HFF-Myc (cell line): ENCODE results near the gene LUC7L3.

ENCODE experiments used
- DNase-seq: peaks from one replicate; pipeline ENCODE4 v3.0.0-alpha.2; 2011; ENCODE audit warnings: low read depth; ENCODE audit errors: extremely low read depth
- H3K4me3 ChIP-seq: replicated peaks from 2 replicates; pipeline ENCODE4 v1.5.1; 2011; ENCODE audit warnings: low read depth, mild to moderate bottlenecking, control low read depth, low read length
- TF ChIP-seq, protein P1 (sequence below): IDR thresholded peaks from 2 replicates; pipeline ENCODE4 v1.5.1; 2012; ENCODE audit warnings: mild to moderate bottlenecking, low read depth, low read length, control low read depth; ENCODE audit errors: missing control alignments

LUC7L3 gene

DNA sequence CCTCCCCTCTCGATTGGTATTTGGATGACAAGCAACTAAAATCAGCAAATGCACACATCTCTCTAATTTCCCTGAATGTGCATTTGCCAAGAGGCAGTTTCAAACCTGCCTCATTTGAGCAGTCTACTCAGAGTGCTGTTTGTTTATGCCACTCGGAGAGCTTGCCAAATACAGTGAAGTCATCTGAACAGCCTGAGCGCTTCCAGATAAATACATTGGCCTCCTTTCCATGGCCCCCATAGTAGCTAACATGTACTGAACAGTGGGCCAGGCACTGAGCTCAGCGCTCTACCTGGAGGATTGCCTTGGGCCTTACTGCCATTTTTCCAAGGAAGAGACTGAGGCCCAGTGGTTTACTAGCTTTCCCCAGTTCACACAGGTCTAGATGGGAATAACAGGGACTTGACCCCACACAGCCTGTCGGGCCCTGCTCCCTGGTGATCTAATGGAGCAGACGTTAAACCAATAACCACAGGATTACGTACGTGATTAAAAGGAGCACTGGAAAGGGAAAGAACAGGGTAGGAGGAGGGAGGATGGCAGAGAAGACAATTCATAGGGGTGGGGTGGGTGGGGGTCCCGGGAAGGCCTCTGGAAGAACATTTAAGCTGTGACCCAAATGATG lies 66.7 kb downstream of the LUC7L3 start:
- TF ChIP-seq, protein P1, sequence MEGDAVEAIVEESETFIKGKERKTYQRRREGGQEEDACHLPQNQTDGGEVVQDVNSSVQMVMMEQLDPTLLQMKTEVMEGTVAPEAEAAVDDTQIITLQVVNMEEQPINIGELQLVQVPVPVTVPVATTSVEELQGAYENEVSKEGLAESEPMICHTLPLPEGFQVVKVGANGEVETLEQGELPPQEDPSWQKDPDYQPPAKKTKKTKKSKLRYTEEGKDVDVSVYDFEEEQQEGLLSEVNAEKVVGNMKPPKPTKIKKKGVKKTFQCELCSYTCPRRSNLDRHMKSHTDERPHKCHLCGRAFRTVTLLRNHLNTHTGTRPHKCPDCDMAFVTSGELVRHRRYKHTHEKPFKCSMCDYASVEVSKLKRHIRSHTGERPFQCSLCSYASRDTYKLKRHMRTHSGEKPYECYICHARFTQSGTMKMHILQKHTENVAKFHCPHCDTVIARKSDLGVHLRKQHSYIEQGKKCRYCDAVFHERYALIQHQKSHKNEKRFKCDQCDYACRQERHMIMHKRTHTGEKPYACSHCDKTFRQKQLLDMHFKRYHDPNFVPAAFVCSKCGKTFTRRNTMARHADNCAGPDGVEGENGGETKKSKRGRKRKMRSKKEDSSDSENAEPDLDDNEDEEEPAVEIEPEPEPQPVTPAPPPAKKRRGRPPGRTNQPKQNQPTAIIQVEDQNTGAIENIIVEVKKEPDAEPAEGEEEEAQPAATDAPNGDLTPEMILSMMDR, result no peak
- no peak for DNase-seq
- no peak overlapping the region for H3K4me3 ChIP-seq

- TF ChIP-seq, protein P1, result no peak
- H3K4me3 ChIP-seq, result no peak overlapping the region
- no peak for DNase-seq
Observed at GRCh38 chr17:50787106-50787505, 67.7 kb downstream of the LUC7L3 start.

DNA sequence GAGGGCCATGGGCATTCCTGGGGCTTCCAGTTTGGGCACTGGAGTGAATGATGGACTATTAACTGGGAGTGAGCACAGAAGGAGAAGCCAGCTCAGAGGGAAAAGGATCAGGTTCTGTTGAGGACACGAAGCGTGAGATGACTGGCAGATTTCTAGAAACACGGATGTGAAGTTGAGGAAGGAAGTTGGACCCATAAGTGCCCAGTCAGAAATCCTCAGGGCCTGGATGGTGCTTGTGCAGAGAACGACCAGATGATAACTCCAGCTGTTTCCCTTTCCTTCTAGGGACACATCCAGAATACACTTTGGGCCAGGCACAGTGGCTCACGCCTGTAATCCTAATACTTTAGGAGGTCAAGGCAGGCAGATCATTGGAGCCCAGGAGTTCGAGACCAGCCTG lies 71.2 kb downstream of the LUC7L3 start:
- DNase-seq, result no peak
- TF ChIP-seq, protein P1, result no peak
- H3K4me3 ChIP-seq, result no peak overlapping the region

DNA sequence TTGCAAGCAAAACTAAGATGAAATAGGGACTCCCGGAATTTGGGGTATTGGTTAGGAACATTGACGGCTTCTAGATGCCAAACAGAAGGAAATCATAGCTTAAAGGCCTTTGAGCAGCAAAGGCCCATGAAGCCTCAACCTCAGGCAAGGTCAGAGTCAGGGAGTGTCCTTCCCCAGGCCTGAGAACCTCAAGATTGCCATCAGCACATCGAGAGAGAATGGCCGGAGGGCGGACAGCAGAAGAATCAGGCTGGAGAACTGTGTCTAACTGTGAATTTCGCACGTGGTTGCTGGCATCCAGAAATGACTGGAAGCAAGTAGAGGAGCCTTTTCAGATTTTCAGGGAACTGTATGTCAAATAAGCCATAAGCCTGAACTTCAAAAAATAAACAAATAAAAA lies 72.7 kb downstream of the LUC7L3 start:
- DNase-seq, result no peak
- TF ChIP-seq, protein P1, result no peak
- H3K4me3 ChIP-seq, result no peak overlapping the region

DNA sequence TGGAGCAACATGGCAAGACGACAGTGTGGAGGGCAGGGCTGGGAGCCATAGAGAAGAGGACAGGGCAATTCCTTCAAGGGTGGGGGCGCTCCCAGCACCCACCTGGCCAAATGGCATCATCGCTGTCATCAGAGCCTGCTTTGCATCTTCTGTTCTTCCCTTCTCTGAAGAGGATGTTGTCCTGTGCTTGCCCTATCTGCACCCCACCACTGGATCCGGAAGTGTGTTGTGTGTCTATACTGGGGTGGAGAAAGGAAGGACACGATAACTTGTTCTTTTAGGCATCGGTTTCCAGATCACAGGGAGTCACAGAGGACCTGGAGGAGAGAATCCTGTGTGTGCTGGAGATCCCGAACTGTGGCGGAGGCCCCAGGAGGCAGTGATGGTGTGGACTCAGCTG lies 73.6 kb downstream of the LUC7L3 start:
- no peak overlapping the region for H3K4me3 ChIP-seq
- no peak for DNase-seq
- TF ChIP-seq, protein P1, result no peak

GRCh38 chr17:50794361-50794760 lies 75.0 kb downstream of the LUC7L3 start:
- H3K4me3 ChIP-seq, result no peak overlapping the region
- DNase-seq, result no peak
- TF ChIP-seq, protein P1, result no peak
